NCI-H1092 treated with DMSO at 0.1 percent for 48 hours (cell line): ENCODE data around the gene INPP4A.

Experiments used
- DNase-seq: peaks from one replicate; lab custom pipeline; 2025; lab: John Stamatoyannopoulos, UW

The INPP4A gene

GRCh38 chr2:98541489-98541888 lies 96.8 kb downstream of the INPP4A start:
- no peak for DNase-seq

DNA sequence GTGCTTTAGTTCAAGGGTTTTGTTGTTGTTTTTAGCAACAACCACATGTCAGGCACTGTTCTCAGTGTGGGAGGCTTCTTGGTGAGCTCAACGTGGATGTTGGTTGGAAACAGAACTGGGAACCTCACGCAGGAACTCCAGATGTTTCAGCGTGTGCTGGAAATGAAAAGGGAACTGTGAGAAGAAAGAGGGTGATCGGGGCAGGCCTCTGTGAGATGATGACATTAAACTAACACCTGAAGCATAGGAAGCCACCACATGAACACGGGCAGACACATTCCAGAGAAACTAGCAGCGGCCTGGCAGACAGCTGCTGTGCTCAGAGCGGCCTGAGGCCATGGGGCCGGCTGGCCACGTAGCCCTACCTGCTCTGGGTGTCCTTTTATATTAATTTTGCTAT lies 97.2 kb downstream of the INPP4A start:
- no peak for DNase-seq

GRCh38 chr2:98543214-98543613 lies 98.6 kb downstream of the INPP4A start:
- no peak for DNase-seq

DNA sequence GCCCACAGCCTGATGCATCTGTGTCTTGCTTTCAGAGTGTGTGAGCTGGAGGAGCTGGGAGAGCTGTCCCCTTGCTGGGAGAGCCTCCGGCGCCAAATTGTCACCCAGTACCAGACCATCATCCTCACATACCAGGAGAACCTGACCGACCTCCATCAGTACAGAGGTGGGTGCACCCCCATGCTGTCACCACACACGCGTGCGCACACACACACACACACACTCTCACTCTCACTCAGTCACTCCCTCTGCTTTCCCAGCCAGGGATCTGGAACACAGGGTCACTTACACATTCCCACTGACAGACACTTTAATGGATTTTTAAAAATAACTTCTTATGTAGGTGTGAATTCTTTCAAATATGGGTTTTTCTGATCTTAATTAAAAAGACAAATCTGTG lies 99.2 kb downstream of the INPP4A start:
- DNase-seq, result no peak

- no peak for DNase-seq
Measured at GRCh38 chr2:98545591-98545990, 100.9 kb downstream of the INPP4A start.

GRCh38 chr2:98546186-98546585 lies 101.5 kb downstream of the INPP4A start:
- no peak for DNase-seq

GRCh38 chr2:98547092-98547790 lies 102.6 kb downstream of the INPP4A start:
- DNase-seq, result no peak

GRCh38 chr2:98548920-98549818 lies 104.5 kb downstream of the INPP4A start:
- DNase-seq, result no peak

DNA sequence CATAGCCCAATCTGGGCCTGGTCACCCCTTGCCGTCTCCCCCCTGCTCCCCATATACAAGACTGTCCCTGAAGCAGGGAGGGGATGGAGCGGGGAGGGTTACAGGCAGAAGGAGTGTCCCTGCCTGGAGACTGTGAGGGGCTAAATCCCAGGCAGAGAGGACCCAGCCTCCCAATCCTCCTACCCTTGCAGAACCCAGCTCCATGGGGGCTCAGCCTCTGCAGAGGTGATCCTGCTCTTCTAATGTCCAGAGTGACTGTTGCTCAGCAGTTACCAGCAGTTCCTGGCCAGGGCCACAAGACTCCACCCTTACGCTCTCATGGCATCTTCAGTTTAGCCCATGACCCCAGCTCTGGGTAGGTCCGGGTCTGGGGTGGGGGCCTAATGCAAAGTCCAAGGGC lies 105.5 kb downstream of the INPP4A start:
- no peak for DNase-seq

GRCh38 chr2:98551316-98551715 lies 106.7 kb downstream of the INPP4A start:
- no peak for DNase-seq

DNA sequence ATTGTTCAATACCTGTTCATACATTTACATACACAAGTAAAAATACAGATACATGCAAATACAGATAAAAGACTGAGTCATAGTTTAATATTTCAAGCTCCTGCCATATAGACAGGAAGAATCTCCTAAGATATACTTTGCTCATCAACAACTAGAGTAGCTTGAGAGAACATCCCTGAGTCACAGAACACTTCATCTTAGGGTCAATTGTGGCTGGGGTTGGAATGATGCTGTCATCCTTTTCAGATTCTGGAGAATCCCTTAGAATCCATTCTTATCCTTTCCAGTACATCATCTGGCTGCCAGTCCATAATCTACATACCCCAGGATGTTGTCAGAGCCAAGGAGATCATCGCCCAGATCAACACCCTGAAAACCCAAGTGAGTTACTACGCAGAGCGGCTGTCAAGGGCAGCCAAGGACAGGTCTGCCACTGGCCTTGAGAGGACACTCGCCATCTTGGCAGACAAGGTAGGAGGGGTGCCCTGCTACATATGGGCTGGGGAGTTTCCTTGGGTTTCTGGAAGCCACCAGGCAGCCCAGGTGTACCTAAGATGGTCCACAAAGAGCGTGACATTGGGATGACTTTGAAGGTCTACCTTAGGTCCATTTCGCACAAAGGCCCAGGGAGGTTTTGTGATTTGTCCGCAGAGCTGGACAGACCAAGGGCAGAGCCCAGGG lies 108.0 kb downstream of the INPP4A start:
- no peak for DNase-seq

DNA sequence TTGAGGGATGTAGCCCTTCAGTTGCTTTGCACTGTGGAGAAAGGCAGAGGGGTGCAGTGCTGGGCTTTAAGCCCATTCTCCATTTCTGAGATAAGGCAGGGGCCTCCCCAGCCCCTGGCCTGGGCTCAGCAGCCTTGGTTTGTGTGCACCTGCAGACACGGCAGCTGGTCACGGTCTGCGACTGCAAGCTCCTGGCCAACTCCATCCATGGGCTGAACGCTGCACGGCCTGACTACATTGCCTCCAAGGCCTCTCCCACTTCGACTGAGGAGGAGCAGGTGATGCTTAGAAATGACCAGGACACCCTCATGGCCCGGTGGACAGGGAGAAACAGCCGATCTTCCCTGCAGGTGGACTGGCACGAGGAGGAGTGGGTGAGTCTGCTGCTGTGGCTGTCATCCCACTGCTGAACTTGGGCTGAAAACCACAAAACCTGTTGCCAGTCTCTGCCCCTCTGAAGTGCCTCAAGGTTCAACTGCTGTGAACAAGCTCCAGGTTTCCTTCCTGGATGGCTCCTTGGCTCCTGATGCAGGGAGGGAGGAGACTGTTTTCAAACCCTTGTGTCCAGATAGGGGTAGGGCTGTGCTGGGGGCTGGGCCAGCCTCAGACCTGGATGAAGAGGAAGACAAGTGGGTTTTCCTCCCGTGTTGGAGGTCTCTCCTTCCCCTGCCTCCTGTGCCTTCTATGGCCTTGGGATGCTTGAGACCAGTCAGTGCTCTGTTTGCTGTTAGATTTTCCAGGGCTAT lies 109.6 kb downstream of the INPP4A start:
- no peak for DNase-seq

GRCh38 chr2:98555696-98556095 lies 111.0 kb downstream of the INPP4A start:
- DNase-seq, result no peak

DNA sequence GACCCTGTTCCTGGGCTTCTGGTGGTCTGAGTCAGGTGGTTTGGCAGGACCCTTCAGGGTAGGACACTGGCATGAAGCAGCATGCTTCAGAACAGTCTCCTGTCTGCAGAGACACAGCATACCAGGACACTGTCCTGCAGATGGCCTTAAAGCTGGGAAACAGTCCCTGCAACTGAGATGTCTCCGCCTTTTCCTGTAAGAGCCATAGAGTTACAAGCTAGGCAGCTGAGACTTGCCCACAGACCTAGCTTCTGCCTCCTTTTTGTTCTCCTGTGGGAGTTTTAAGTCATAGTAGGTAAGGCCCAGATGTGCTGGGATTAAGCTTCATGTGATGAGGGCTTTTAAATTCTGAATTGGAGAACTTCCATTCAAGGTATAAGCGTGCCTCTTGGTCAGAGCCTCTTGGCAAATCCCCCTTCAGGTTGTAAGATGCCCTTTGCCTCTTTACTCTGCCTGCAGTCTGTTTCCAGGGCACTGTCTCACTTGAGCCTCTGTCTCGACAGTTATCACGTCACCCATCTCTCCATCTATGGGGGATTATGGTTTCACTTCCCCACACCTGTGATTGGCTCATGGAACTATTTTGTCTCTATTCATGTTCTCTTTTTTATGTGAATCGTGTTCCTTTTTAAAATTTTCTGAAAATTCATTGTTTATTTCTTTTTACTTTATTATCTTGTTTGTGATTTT lies 111.8 kb downstream of the INPP4A start:
- DNase-seq, result no peak

- no peak for DNase-seq
Measured at GRCh38 chr2:98558852-98559530, 114.3 kb downstream of the INPP4A start.

DNA sequence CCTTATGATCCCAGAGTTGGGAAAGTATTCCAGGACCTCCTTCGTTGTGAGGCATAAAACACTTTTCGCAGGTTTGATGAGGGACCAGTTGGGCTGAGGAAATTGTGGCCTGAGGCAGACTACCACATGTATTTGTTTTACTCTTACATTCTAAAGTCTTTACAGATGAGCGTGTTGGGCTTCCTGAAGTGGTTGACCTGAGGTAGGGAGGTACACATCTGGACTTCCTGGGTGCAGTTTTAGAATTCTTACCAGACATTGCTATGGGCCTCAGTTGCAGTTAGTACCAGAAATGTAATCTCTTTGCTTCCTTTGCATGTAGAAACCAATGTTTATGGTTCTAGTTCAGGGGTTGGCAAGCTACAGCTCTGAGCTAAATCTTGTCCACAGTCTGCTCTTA lies 114.9 kb downstream of the INPP4A start:
- DNase-seq, result no peak

GRCh38 chr2:98560256-98560771 lies 115.7 kb downstream of the INPP4A start:
- no peak for DNase-seq

DNA sequence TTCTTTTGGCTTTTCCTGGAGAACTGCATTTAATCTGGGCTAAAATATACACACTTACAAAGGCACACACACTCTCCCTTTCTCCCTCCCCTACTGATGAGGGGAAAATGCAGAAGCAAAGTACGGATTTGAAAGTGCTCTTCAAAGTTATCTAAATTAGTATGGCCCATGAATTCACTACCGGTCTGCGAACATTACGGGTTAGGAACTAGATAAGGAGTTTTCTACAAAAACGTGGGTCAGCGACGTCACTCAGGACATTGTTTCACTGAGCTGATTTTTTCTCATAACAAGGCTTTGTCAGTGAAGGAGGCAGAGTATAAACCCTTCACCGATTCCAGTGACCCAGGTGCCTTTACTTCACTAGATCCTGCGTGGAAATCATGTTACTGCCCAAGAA lies 116.4 kb downstream of the INPP4A start:
- DNase-seq, result no peak

GRCh38 chr2:98561902-98562695 lies 117.4 kb downstream of the INPP4A start:
- DNase-seq, result no peak

DNA sequence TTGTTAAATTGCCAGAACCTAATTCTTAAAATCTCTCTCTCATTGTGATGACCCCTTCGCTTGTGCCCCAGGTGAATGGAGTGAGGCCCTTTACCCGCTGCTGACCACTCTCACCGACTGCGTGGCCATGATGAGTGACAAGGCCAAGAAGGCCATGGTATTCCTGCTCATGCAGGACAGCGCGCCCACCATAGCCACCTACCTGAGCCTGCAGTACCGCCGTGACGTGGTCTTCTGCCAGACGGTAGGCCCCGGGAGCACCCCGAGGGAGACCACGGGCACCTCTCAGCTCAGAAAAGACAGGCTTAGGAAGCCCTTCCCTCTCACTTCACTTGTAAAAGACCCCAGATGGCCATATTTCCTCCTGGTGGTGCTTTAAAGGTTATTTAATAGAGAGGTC lies 118.7 kb downstream of the INPP4A start:
- DNase-seq, result no peak
